Measurements from ENCODE around the gene CABLES1.
"Not testable (repeated sequence)": the region's sequence is repeated elsewhere in the genome, so short reads cannot be mapped to it uniquely, and the experiment has no call there.

CABLES1 gene

GRCh38 chr18:23272498-23273232 lies 137.4 kb downstream of the CABLES1 start:
- DNase-seq, result no peak

DNA sequence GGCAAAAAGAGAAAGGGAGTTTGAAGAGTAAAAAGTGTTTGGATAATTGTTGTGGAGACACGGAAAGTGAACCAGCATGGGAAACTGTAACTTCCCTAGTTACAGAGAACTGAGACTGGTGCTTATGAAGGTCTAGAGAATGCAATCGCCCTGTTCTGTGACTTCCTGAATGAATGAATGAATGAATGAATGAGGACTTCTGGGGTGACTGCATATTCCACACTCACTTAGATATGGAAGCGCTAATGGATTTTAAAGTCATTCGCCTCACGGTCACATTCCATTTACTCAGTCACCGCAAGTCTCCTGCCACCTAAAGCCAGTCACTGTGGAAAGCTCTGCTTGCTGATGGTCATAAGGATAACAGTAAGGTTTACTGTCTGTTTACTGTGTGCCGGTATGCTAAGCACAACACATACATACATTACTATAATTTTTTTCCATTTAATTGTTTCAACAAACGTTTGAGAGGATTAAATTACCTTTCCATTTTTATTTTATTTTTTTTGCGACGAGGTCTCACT lies 138.2 kb downstream of the CABLES1 start:
- DNase-seq, result no peak

DNA sequence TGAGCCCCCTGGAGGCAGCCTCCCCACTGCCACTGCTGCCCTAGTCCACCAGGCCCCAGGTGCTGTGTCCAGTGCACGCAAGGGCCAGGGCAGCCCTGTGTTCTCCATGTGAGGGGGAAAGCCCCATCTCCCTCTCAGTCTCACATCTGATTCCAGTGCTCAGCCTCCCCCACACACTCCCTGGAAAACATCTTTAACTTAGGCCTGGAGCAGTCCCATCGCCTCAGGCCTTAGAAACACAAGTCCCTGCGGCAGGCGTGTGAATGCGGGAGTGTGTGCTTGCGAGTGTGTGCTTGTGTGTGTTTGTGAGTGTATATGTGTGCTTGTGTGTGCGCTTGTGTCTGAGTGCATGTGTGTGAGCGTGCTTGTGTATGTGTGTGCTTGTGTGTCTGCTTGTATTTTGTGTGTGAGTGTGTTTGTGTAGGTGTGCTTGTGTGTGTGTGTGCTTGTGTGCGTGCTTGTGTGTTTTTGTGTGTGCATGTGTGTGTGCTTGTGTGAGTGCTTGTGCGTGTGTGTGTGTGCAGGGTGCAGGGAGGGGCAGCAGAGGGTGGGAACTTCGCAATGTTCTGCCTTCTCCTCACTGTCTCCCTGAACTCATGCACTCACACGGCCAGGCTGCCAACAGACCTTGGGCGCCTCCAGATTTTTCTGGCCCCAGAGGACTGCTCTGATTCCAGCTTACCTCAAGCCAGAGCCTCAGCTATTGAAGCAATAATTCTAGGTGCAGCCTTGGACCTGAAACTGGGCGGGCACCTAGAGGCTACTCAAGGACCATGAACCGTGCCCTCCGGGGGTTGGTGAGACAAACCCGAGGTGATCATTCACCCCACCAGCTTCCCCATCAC lies 139.6 kb downstream of the CABLES1 start:
- no peak for DNase-seq

DNA sequence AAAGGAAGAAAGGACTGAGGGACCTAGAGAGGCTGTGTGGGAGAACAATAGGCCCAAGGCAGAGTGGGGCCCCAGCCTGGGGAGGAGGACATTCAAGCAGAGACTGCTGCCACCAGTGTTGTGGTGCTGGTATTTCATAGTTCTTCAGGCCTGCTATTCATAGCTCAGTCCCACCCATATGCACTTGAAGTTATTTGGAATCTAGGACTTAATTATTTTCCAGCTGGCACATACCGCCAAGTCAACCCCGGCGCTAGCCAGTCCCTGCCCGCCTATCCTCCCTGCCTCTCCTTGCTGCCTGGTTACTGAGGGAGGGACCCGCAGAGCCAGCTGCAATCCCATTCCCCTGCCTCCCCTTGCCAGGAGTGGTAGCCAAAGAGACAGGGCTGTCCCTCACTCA lies 141.2 kb downstream of the CABLES1 start:
- no peak for DNase-seq

DNA sequence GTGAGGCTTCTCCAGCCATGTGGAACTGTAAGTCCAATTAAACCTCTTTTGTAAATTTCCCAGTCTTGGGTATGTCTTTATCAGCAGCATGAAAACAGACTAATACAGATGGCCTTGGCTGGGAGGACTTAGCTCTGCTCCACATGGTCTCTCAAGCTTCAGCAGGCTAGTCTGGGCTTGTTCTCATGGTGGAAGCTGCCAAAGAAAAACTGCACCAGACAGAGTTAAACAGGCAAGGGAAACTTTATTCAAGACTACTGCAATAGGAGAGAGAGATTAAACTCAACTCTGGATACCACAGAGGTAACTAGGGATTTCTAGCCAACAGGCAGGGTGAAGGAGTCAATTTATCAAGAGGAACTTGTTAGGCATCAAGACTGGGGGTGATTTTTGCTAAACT lies 142.1 kb downstream of the CABLES1 start:
- DNase-seq, result no peak

GRCh38 chr18:23279931-23280330 lies 144.6 kb downstream of the CABLES1 start:
- DNase-seq, result no peak

GRCh38 chr18:23280844-23281243 lies 145.6 kb downstream of the CABLES1 start:
- no peak for DNase-seq

DNA sequence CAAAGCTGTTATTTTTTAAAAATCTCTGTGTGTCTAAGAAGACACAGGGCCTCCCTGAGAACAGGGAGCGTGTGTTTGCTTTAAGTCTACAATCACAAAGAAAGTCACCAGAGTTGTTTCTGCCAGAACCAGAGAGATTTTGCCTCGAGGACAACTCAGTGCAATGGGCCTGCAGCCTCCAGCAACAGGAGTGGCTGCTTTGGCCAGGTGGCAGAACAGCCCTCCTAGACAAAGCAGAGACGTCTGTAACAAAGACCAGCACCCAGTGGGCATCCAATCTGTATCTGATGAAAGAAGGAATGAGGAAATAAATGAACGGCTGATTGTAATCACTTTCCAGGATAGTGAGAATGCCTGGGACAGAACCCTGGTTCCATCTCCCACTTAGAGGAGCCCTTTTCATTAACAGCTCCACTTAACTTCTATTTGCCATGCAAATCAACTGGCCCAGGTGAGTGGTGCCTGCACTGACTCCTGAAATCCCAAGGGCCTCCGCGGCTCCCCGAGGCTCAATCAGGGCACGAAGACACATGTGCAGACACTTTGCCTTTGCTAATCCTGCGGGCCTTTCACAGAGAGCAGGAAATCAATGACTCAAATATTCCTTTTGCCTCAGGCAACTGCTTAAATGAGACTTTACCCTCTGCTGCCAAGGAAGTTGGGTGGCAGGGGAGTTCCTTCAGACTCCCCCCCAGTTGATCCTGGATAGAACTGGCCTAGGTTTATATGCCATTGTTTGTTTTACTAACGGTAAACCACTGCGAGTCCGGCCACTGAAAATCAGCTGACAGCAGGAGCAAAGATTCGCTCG lies 146.5 kb downstream of the CABLES1 start:
- DNase-seq, result no peak

GRCh38 chr18:23282437-23282781 lies 147.1 kb downstream of the CABLES1 start:
- DNase-seq, result no peak

DNA sequence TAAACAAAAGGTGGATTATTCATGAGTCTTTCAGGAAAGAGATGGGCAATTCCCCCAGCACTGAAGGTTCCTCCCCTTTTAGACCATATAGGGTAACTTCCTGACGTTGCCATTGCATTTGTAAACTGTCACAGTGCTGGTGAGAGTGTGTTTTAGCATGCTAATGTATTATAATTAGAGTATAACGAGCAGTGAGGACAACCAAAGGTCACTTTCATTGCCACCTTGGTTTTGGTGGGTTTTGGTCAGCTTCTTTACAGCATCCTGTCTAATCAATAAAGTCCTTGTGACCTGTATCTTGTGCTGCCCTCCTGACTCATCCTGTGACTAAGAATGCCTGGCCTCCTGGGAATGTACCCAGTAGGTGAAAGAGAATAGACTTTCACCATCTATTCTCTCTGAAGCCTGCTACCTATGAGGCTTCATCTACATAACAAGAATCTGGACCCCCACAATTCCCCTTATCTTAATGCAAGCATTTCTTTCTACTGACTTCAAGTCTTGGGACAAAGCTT lies 148.7 kb downstream of the CABLES1 start:
- DNase-seq, result no peak

GRCh38 chr18:23284629-23285028 lies 149.3 kb downstream of the CABLES1 start:
- no peak for DNase-seq

- DNase-seq, result not testable (repeated sequence)
Observed at GRCh38 chr18:23285581-23285980, 150.3 kb downstream of the CABLES1 start.

DNA sequence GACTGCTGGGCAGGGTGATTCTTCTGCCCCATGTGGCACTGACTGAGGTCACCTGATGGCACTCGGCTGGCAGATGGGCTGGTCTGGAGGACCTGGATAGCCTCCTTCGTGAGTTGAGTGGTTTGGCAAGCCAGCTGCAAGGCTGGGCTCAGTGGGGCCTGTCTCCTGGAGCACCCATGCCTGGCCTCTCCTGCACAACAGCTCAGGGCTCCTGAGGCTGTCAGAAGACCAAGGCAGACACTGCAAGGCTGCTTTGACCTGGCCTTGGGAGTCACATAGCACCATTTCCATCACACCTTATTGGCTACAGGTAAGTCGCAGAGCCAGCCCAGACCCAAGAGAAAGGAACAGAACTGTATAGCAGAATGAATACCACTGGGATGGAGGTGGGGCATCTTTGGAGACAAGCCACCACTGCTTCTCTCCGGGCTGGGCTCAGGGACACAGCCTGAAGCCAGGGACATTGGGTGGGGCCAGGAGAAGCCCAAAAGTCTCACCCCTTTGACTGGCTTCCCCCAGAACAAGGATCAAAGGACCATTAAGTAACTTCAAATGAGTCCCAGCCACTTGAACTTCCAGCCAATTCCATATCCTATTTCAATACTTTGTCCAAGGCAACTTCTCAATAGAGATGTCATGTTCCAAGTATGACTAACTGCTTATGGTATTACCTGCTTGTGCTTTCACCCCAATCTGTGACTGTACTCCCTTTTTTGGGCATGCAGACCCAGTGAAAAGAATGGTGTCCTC lies 156.3 kb downstream of the CABLES1 start:
- DNase-seq, result no peak

GRCh38 chr18:23300231-23300805 lies 165.0 kb downstream of the CABLES1 start:
- DNase-seq, result peak; percentile 59

DNA sequence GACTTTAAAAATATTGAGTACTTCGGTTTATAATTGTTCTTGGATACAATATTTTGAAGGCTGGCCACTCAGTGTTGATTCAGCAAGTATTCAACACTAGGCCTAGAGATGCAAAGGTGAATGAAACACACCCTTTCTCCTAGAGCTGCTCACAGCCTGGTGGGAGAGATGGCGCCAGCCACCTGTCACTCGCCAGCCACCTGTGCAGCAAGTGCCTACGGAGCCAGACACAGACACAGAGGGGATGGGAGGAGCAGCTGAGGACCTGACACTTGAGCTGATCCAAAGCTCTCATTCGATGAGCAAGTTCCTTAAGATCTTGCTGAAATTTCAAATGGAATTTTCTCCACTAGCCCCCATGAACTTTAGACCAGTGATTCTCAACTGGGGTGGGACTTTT lies 166.7 kb downstream of the CABLES1 start:
- peak; percentile 33 for DNase-seq

- DNase-seq, result no peak
Observed at GRCh38 chr18:23302511-23302850, 167.2 kb downstream of the CABLES1 start.

- no peak for DNase-seq
Observed at GRCh38 chr18:23302851-23303527, 167.7 kb downstream of the CABLES1 start.

GRCh38 chr18:23306822-23307221 lies 171.5 kb downstream of the CABLES1 start:
- no peak for DNase-seq

GRCh38 chr18:23307567-23308295 lies 172.4 kb downstream of the CABLES1 start:
- no peak for DNase-seq

Measured in NCI-H524 treated with DMSO at 0.1 percent for 48 hours (cell line).